ENCODE measurements around the gene LMF1.

The LMF1 gene

DNA sequence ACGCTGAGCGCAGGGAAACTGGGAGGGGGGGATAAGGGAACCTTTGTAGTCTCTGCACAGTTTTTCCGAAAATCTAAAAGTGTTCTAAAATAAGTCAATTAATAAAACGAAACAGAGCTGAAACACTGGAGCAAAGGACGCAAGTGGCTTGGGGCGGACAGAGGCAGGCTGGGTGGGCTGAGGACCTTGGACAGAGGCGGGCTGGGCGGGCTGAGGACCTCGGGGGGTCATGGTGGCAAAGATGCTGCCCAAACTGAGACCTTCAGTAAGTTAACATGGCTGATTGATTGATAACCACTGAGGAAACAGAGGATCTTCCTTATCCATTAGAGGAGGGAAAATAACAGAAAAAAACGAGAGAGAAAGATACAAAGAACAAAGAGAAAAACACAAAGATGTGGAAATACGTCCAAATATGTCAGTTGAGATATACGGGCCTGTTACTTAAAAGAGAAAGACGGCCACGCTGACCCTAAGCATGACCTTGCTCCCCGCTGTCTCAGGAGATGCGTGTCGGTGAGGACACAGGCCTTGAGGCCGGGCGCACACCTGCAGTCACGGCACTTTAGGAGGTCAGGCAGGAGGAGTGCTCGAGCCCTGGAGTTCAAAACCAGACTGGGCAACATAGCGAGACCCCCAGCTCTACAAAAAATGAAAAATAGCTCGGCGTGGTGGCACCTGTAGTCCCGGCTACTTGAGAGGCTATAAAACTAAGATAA, 94.1 kb downstream of the LMF1 start:
- FAIRE-seq = no peak

DNA sequence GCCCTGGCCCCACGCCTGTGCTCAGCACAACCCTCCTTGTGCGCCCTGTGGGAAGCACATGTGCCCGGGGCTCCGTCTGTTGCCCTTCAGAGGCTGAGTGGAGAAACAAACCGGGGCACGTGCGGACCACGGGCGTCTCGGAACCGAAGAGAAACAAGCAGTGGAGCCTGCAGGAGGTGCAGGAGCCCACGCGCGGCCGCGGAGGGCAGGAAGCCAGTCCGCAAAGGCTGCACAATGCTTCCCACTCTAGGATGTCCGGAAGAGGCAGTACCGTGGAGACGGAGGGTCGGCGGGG, 94.8 kb downstream of the LMF1 start:
- DNase-seq (ENCODE audit: extremely low spot score, insufficient read length, low read depth) (no peak), FAIRE-seq (no peak)

More for the DNA sequence above, 94.1 kb downstream of the LMF1 start:
- DNase-seq (ENCODE audit: extremely low spot score, insufficient read length, low read depth) = no peak

DNA sequence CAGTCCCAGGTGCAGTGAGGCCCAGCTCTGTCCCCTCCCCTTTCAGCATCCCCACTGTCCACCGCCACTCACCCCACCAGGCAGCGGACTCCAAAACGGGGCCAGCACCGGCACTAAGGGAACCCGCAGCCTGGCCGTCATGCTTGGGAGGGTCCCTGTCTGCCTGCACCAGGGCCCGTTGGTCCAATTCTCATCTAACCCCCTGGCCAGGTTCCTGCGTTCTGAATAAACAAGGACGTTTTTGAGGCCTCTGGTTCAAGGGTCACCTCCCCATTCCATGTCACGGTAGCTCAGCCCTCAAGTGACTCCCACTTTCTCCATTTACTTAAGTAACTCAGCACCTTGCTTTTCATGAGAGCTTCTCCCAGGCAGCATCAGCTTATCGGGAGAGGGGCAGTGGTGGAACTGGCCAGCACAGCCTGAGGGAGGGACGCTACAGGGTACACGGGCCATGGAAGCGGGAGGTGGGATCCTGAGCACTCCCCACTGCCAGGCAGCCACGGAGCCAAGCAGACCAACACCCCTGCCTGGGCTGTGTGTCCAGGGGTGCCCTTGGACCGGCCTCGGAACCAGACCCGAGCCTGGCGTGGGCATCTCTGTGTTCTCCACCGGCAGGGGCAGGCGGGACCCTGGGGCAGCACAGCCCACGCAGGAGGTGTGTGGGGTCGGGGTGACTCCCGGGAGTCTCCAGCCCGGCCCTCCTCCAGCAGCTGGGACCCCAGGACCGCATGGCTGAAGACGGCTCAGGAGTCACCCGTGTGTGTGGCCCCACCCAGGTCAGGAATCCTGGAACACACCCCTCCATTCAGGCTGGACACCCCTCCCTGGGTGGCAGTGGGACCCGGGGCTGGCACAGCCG, 95.4 kb downstream of the LMF1 start:
- no peak for DNase-seq (ENCODE audit: extremely low spot score, insufficient read length, low read depth)
- no peak for FAIRE-seq

DNA sequence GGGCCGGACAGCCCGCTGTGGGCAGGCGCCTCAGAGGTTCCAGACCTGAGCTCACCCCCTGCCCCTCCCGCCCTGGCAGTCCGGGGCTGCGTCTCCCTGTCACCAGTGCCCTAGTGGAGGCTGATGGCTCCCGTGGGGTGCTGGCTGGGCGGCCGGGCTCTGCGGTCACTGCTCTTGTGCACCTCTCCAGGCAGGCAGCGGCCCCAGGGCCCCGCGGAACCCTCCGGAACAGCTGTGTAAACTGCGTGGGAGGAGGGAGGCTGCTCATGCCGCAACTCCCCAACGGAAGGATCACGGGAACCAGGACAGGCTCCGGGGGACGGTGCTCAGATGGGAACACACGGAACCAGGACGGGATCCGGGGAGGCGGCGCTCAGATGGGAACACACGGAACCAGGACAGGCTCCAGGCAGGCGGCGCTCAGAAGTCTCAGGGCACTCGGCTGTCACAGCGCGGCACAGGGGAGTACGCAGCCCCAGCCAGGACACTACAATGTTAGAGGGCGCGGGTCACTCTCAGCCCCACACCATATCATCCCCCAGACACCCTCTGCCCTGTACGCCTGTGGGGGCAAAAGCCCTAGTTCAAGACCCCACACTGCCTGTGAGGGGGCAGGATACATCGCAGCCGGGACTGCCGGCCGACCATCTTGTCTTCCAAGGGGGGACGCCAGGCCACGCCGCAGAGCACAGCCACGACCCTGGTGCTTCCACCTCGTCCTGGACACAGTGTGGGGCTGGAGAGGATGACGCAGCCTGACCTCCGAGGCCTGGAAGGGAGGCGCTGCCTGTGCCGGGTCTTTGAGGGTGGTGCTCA, 96.2 kb downstream of the LMF1 start:
- no peak for DNase-seq (ENCODE audit: extremely low spot score, insufficient read length, low read depth)
- no peak for FAIRE-seq

DNA sequence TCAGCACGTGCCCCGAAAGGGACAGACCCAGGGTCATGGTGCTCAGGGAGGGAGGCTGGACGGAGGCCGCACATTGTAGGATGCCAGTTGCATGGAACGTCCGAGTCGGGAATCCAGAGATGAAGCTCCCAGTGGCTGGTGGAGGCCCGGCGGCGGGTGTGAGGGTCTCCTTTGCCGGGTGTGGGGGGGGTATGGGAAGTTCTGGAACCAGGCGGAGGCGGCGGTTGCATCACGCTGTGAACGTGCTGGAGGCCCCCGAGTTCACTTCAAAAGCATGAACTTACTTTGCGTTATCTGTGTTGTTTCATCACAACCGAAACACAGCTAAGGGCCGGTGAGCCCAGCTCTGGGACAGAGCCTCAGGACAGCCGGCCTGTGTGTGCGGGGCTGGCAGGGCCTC, 96.9 kb downstream of the LMF1 start:
- FAIRE-seq (no peak), DNase-seq (ENCODE audit: extremely low spot score, insufficient read length, low read depth) (no peak)

GRCh38 chr16:873243-873661, 97.5 kb downstream of the LMF1 start:
- FAIRE-seq (no peak), DNase-seq (ENCODE audit: extremely low spot score, insufficient read length, low read depth) (no peak)

DNA sequence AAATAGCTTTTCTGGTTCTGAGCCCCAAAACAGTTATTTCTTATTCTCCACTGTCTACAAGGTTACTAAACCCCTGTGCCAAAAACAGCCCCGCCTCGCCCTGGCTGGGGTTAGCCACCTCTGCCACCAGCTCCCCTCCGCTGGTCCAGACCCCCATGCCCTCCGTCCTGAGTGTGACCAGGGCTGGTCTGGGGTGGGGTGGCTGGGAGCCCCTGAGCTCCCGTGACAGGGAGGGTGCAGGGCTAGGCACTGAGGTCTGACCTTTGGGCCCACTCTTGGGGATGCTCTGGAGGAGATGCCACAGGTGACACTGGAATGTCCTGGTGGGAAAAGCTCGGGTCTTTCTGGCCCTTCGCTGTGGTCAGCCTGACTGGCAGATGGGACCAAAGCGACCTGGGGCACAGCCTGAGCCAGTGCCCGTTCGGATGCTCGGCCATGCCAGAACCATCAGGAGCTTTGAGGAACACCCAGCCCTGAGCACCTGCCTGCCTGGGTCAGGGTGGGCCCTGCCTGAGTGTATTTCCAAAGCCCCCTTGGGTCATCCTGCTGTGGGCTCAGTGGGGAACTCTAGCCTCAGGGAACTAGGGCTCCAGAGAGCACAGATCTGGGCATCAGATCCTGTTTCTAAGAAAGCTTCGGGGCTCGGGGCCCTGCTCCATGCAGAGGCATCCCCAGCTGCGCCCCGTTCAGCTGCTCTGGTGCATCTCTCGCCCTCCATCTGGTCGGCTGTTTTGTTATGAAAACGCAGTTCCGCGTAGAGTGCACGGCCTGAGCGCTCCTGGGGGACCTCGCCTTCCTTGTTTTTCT, 98.1 kb downstream of the LMF1 start:
- no peak for DNase-seq (ENCODE audit: extremely low spot score, insufficient read length, low read depth)

GRCh38 chr16:871562-872345, 99.0 kb downstream of the LMF1 start:
- FAIRE-seq (no peak), DNase-seq (ENCODE audit: extremely low spot score, insufficient read length, low read depth) (no peak)

More for the DNA sequence above, 98.1 kb downstream of the LMF1 start:
- FAIRE-seq = no peak

GRCh38 chr16:870856-871561, 99.8 kb downstream of the LMF1 start:
- FAIRE-seq (no peak), DNase-seq (ENCODE audit: extremely low spot score, insufficient read length, low read depth) (no peak)

GRCh38 chr16:869823-870641, 100.8 kb downstream of the LMF1 start:
- no peak for FAIRE-seq
- DNase-seq (ENCODE audit: extremely low spot score, insufficient read length, low read depth) = no peak

GRCh38 chr16:868846-869822, 101.7 kb downstream of the LMF1 start:
- no peak for FAIRE-seq
- no peak for DNase-seq (ENCODE audit: extremely low spot score, insufficient read length, low read depth)

GRCh38 chr16:868386-868755, 102.4 kb downstream of the LMF1 start:
- DNase-seq (ENCODE audit: extremely low spot score, insufficient read length, low read depth) (no peak), FAIRE-seq (no peak)

DNA sequence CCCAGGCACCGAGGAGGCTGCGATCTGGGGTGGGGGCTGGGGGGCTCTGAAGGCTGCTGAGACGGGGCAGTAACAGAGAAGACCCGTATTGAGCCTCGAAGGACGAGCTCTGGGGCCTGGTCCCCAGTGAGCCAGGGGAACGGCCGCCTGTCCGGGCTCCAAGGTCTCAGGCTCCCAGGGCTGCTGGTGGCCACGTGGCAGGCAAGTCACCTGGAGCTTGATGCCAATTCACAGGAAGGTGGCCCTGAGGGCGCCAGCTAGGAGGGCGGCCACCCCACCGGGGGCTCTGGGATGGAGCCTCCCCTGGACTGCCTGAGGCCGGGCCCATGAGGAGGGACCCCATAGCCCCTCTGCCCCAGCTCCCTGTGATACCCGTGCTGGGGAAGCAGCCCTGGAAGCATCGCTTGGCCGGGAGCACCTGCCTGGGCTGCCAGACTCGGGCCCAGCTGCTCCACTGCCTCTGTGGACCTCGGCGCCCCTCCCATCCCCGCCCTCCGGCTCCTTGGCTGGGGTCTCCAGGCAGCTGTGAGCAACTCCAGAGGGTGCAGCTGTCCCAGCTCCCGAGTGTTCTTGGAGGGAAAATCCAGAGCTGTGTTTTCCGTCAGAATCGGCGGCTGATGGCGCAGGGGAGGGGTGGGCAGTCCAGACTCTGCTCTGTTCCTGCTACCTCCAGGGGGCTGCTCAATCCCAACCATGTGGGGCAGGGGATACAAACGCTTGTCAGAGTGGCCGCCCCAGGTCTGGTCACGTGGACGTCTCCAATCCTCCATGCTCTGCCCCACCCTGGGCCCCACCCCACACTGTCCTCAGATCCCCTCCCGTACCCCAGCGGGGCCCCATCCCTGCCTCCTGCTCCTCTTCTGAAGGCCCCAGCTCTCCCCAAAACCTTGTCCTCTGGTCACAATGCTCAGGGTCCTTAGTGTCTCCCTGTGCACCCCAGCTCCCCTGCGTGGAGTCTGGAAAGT, 103.1 kb downstream of the LMF1 start:
- no peak for FAIRE-seq
- no peak for DNase-seq (ENCODE audit: extremely low spot score, insufficient read length, low read depth)

GRCh38 chr16:866252-866896, 104.4 kb downstream of the LMF1 start:
- FAIRE-seq (no peak), DNase-seq (ENCODE audit: extremely low spot score, insufficient read length, low read depth) (no peak)

- DNase-seq (ENCODE audit: extremely low spot score, insufficient read length, low read depth) (no peak), FAIRE-seq (no peak)
These were observed 105.8 kb downstream of the LMF1 start for GRCh38 chr16:865026-865425.

Data from GM18507 (cell line).